HG03045 (cell line): ENCODE measurements around the gene PDE4D.
A peak's percentile ranks its signal among the peaks of the same experiment; 100 is the strongest.
"Not testable (repeated sequence)": the region's sequence is repeated elsewhere in the genome, so short reads cannot be mapped to it uniquely, and the experiment has no call there.

Experiments used
- ATAC-seq: cut with Tn5 transposase; IDR thresholded peaks from one replicate; pipeline ENCODE4 v1.9.1; 2021; ENCODE audit warnings: mild to moderate bottlenecking, moderate library complexity; ENCODE audit not compliant: unreplicated experiment

The PDE4D gene

DNA sequence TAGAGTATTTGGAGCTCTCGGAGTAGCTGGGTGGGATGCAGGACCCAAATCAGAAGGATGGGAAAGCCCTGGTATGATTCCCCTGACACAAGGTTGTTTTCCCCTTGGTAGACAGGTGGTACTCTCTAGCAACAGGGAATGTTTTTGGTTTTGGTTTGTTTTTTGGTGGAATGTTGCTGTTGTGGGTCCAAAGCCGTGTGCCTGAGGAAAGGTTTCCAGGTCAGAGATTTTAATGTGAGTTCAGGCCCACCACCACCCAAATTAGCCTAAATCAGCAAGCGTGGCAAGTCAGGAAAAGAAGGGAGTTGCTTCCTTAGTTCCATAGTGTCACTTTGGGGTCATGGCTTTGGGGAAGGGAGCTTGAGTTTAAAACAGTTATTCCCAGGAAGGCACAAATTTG, 925.2 kb downstream of the PDE4D start:
- ATAC-seq: no peak

DNA sequence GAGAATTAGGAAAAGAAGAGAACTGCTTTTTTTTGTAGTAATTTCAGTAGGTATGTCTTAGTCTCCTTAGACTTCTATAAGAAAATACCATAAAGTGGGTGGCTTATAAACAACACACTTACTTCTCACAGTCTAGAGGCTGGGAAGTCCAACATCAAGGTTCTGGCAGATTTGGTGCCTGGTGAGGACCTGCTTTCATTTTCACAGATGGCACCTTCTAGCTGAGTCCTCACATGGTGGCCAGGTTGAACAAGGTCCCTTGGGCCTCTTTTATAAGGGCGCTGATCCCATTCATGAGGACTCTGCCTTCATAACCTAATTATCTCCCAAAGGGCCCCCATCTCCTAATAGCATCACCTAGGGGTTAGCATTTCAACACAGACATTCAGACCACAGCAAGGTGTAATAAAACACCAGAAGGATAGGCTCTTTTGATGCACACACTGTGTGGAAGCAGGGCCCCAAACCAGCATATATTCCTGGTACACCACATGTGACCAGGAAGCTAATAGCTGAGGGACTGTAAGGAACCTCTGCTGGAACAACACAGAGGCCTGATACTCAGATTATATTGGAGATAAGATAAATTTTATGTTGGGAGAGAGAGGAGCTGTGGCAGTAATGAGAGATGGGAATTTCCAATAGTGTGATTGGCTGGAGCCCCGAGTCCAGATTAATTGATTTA, 925.8 kb downstream of the PDE4D start:
- no peak for ATAC-seq

DNA sequence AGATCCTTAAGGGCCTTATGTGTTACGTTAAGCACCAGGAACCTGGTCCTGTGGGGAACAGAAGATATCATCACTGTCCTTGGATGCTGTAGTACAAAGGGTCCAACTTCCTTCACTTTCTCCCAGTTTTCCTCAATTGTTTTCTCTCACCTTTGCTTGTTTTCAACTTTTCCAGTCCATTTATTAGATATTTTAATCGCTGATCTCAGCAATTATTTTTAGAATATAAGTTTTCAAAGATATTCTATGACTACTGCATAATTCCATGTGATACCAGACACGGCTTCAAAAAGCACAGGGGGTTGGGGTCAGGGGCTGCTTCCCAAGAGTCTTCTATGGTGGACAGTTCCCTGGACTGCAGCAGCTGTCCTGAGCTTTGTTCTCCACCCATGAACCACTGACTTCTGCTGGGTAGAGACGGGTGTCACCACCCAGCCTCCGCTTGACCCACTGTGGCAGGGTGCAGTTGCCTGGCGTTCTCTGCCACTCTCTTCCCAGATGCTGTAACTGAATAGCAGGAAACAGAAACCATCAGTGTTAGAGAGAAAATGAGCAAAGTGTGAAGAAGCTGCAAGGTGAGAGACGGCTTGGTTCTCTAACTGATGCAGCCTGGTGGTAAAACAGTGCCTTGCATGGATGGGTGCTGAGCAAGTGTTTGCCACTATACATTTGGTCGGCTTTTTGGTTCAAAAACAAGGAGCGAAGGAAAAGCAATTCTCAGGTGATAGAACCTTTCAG, 927.7 kb downstream of the PDE4D start:
- no peak for ATAC-seq

DNA sequence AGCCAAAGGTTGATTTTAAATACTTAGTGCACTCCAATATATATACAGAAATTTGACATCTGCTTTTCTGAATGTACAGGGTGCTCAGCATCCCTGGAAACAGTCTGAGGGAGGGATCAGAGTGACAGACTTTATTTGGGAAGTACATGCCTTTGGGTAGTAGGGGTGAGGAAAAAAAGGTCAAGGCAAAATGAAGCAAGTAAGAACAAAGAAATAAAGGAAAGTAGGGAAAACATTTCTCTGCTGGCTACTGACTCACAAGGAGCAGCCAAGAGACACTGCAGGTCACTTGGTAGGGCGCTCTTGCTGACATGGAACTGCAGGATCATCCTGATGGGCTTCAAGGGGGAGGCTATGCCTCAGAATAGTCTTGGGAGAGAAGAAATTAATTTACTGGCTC, 929.7 kb downstream of the PDE4D start:
- ATAC-seq: no peak

DNA sequence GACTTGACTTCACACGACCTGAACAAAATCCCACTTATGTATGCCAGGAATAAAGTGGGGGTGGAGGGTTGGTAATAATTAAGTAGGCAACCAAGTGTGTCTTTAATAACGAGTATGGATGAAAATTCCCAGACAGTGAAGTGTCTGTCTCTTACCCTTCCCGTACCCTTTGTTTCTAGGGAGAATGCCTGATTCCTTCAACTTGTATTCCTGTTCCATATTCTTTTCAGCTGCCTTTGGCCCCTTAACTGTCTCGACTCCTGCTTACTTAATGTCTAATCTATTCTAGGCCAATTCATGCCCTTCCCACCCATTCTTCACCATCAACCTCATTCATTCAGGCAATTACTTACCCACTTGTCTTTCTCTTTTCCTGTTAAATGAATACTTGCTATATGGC, 930.2 kb downstream of the PDE4D start:
- ATAC-seq: no peak

DNA sequence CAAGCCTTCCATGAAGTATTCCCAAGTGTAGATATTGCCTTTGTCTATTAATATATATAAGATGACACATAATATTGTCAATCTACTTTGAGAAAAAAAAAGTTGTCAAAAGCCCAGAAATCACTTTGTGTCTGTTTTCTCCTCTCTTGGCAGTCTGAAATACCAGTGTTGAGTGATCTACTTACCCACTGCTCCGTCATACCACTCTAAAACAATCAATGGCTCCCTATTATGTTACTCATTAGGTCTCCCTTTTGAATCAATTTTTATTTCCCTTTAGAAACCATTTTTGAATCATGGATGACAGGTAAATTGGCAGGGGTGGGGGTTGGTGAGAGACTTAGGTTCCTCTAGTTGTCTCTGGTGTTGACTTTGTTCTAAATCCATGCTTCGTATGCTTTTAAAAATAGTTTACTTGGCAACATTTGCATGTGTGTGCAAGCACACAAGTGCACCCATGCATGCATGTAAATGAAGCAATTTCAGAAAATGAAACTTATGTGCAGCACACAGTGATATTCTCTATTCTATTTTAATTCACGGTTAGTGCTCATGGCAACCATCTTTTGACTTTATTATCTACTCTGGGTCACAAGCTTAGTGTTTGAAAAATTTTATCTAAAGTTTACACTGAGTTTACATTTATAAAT, 931.8 kb downstream of the PDE4D start:
- peak; percentile 60 for ATAC-seq

DNA sequence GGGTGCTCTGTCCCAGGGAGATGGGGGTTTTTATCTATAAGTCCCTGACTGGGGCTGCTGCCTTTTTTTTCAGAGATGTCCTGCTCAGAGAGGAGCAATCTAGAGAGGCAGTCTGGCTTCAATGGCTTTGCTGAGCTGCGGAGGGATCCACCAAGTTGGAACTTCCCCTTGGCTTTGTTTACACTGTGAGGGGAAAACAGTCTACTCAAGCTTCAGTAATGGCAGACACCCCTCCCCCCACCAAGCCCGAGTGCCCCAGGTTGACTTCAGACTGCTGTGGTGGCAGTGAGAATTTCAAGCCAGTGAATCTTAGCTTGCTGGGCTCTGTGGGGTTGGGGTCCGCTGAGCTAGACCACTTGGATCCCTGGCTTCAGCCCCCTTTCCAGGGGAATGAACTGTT, 934.8 kb downstream of the PDE4D start:
- ATAC-seq: no peak

DNA sequence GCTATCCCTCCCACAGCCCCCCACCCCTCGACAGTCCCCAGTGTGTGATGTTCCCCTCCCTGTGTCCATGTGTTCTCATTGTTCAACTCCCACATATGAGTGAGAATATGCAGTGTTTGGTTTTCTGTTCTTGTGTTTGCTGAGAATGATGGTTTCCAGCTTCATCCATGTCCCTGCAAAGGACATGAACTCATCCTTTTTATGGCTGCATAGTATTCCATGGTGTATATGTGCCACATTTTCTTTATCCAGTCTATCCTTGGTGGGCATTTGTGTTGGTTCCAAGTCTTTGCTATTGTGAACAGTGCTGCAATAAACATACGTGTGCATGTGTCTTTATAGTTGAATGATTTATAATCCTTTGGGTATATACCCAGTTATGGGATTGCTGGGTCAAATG, 940.3 kb downstream of the PDE4D start:
- ATAC-seq: not testable (repeated sequence)

DNA sequence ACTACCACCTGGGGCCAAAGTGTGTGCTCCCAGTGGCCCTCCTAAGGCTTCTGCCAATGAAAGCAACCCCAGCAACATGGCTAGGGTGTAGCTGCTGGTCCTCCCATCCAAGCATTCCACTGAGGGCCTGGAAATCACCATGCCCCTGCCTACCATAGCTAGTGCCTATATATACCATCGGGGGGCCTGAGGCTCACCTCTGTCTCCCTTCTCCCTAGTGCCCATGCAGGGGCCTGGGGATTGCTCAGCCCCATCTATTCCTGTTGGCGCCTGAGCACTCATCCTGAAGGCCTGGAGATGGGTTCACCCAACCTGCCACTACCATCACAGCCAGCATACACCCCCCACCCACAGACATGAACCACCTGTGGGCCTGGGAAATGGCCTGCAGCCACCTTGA, 943.3 kb downstream of the PDE4D start:
- ATAC-seq: no peak

DNA sequence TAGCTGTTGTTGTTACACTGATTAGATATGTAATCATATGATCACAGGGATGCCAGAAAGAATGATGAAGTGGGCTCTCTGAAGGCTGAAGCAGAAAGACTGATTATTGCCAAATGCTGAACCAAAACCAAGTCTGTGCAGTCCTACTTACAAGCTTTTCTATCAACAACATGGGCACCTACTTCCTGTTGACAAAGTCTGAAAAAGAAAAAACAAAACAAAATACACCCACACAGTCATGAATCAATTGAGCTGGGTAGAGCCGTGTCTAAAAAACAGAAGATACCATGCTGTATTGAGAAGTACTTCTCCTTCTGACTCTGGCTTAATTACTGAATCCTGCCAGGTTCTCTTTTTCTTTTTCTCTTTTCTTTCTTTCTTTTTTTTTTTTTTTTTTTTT, 947.3 kb downstream of the PDE4D start:
- no peak for ATAC-seq

DNA sequence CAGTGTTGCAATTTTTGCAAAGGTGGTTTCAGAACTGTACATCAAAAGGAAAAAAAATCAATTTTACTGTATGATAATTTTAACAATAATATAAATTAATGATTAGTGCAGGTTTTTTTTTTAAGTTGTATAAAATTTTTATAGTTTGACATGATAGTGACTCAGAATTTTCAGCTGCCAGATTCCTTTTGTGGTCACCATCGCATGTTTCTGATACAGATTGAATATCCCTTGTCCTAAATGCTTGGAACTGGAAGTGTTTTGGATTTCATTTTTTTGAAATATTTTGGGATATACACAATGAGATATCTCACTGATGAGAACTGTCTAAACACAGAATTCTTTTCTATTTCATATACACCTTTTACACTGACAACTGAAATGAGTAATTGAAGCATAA, 949.3 kb downstream of the PDE4D start:
- ATAC-seq: no peak

DNA sequence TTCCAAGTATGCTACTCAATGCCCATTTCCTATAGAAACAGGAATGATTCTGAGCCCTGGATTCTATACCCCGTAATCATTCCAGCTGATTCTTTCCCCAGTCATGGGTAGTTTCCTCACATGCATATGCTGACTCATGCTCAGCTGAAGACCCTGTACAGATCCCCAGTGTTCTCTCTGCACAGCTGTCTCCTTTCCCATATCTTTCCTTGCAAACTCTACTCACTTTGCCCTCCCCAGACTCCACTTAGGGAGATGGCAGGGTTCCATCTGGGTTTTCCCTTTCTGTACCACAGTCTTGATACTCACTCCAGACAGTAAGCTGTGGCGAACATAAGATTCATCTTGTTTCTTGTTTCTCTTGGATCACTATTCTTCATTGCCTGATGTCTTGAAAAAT, 953.1 kb downstream of the PDE4D start:
- ATAC-seq: no peak

DNA sequence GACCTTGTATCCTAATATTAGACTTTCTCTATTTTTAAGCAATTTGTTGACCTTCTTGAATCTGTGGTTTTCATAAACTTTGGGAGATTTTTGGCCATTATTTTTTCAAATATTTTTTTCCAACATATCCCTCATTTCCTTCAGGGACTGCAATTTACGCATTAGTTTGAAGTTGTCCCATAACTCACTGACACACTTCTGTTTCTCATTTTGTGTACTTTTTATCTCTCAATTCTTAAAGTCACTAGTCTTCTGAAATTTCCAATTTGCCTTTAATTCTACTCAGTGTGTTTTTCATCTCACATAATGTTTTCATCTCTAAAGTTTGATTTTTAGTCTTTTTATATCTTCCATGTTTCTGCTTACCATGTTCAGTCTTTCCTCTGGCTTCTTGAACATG, 953.9 kb downstream of the PDE4D start:
- no peak for ATAC-seq

DNA sequence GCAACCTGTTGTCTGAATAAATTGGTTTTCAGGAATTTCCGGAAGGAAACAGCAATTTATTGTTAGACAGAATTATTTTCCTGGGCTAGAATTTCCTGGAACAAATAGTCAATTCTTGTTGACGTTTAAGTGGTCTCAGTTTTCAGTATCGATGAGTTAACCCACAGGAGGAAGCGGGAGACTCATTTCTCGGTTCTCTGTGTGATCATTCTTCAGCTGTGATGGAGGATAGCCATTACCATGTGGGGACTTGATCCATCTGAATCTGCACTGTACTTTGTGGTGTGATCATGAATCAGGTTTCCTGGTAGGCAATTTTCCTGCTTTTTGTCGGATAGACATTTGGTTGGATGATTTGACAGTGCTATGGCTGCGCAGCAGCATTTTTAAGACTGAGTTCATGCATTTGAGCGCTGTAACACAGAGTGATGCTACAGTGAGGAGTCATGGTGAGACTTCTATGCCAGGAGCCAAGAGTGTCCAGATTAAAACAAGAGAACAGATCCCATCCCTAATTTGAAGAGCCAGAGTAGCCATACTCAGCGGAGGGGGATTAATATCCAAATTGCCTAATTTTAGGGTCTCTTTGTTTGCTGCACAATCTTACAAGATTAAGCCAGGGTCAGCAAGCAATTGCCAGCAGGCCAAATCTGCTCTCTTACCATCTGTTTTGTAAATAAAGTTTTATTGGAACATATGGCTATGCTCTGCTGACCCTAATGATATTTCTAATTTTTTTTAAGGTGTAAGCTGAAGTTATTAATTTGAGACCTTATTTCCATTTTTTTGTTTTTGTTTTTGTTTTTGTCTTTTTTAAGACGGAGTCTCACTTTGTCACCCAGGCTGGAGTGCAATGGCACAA, 954.7 kb downstream of the PDE4D start:
- ATAC-seq: no peak

DNA sequence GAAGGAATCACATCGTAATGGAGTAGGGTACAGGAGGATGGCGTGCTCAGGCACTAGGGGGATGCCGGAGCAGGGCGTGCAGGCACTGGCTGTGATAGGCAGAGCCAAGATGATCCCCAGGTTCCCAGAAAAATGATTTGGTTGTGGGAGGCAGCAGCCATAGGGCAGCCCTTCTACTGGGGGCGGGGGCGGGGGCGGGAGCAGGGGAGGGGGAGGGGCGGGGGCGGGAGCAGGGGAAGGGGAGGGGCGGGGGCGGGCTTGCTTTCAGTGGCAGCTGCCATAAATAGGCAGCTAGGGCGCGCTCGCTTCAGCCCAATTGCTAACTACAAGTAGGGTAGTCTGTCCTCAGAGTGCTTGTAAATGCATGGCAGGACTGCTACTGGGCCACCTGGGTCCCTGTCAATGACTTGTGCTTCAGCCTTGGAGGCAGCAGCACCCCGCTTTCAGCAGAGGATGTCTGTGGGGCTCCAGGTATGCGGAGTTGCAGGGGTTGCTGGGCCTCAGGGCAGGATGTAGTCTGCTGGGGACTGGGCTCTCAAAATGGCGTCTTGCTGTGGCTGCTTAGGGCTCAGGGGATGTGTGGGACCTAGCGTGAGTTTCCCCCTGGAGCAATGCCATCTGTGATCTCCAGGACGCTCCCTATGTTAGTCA, 956.4 kb downstream of the PDE4D start:
- no peak for ATAC-seq

DNA sequence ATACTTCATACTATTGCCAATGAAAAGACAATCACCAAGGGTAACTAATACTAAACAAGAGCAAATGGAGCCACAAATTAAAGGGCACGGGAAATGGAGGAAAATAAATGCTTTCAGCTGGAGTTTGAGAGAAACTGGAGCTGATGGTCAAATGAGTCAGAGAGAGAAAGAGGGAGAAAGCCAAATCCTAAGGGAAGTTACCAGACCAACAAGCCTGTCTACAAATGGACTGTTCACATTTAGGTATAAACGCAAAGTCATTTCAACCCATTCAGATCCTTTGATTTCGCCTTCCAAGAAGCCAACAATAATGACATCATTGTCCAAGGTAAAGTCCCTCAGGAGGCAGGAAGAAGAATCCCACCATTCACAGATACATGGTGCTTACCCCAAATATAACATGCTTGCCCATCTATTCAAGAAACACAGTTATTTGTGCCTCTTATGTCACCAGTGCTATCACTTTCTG, 958.9 kb downstream of the PDE4D start:
- no peak for ATAC-seq

DNA sequence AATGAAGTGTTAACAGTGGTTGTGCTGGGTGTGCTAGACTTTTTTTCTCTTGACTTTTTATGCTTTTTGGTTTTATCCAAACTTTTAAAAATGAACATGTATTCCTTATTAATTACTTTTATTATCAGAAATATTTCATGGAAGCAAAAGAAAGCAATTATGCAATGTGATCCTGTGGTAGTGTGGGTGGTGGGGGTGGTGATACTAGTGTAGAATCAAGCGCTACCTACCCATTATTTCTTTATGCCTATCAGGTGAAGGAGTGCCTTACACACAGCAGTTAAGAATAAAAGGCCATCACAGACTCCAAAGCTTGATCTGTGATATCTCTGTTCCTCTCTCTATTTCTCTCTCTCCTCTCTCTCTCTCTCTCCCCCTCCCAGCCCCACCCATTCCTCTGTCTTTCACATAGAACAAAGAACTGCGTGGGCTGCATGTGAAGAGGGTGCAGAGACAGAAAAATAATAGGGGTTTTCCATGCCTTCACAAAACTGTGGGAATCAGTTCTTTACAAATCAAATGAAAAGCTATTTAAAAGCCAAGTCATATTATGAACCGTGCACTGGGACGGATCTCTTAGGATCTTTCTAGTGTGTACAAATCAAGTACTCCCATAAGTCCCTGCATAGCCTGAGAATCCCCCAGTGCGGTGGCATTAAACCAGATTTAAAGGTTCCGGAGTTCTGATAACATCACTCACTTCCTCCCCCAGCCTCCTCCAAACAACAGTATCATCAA, 959.5 kb downstream of the PDE4D start:
- no peak for ATAC-seq

DNA sequence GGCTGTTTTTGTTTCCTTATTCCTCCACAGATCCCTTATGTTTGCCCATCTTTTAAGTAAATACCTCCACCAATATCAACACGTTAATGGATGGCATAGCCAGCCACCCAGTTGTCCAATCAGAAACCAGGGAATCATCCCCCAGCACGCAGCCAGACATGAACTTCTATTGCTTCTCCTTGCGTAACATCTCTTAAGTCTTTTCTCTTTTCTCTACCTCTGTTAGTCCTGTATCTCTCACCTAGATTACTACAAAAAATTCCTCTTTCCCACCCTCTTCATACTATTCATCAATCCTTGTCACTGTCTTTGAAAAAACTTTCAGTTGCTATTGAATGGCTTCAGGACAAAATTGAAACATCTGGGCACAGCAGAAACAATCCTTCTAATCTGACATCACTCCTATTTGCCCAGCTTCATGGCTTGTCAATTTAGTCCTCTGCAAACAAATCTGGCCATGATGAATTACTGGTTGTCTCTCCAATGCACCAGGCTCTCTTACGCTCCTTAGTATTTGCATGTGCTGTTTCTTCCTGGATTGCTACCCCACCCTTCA, 961.4 kb downstream of the PDE4D start:
- no peak for ATAC-seq

DNA sequence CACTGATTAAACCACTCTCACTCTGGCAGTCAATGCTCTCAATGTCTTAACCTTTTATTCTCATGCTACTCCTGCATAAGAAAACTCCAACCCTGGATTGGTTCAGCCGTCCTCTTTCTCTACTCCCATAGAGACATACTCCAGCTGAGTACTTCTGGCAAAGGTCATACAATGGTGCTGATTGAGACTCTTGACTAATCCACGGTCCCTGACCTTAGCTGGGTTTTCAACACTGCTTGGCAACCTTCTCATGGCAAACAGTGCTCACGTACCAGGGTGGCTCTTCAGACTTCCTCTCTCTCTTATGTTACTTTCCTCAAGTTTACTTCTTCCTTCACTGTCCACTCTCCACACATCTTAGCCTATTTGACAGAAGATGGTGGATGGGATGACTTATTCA, 963.0 kb downstream of the PDE4D start:
- no peak for ATAC-seq

DNA sequence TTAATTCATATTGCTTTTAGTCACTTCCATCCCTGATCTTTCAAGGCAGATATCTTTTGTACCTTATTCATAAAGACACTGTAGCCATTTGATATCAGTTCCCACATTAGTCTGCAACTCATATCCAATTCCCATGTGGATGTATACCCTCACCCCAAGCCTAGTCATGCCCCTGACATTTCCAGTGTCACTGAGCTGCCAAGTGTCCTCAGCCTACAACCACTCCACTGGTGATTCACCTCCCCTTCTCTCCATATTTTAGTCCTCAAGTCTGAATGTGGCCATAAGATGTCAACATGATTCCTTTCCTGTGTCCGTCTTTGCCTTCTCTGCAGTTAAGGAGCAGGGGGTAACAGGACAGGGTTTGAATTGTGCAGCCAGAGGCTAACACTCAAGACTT, 963.8 kb downstream of the PDE4D start:
- ATAC-seq: no peak
